Thyroid gland (tissue), 4 donors: ENCODE measurements around the gene GABPA. TPM values are rescaled to one million over a fixed set of nuclear protein-coding genes. Genes with fewer than 3 reads are reported as not detected.

Experiments
- DNase-seq, 2 donors: peaks; one replicate each; pipeline ENCODE4 v3.0.0-alpha.2; 2019
- H3K27ac ChIP-seq, 3 donors: fragments of 200-600 bp; sonication (generic); 1 replicate in 2 of 3; 2 replicates in 1 of 3; pipeline ENCODE4 v1.5.1; 2016 to 2019; ENCODE audit warnings: mild to moderate bottlenecking in 1 of 3, moderate library complexity in 1 of 3
- H3K27me3 ChIP-seq: fragments of 200-600 bp; sonication (generic); one replicate; pipeline ENCODE4 v1.5.1; 2019
- H3K36me3 ChIP-seq, 2 donors: fragments of 200-600 bp; sonication (generic); one replicate each; pipeline ENCODE4 v1.5.1; 2016 to 2019
- H3K4me1 ChIP-seq, 2 donors: fragments of 200-600 bp; sonication (generic); one replicate each; pipeline ENCODE4 v1.5.1; 2017 to 2019
- H3K4me3 ChIP-seq, 3 donors: fragments of 200-600 bp; sonication (generic); replicated peaks in 1 of 3; 1 replicate in 2 of 3; 2 replicates in 1 of 3; pipeline ENCODE4 v1.5.1; 2016; ENCODE audit warnings: mild to moderate bottlenecking in 1 of 3
- H3K9me3 ChIP-seq: fragments of 200-600 bp; sonication (generic); one replicate; pipeline ENCODE4 v1.5.1; 2017
- POLR2A ChIP-seq, 2 donors: fragments of 450-650 bp; IDR thresholded peaks; one replicate each; pipeline ENCODE4 v1.6.1; 2017; ENCODE audit warnings: antibody characterized with exemption in 2 of 2, mild to moderate bottlenecking in 2 of 2, moderate library complexity in 1 of 2
- WGBS, 2 donors: methylation state at CpG; one replicate each; pipeline ENCODE4 v1.1.5; 2017; 5-methylcytosine and 5-hydroxymethylcytosine counted together
- intact Hi-C: fragments of 100-400 bp; cut with DNase I; formaldehyde crosslinking; loops from one replicate; pipeline ENCODE4 v1.15.1; 2023
- total RNA-seq, 4 donors: library from RNA; depleted of rRNA; stranded (reverse); fragments of >200 nt; gene quantifications; one replicate each; pipeline ENCODE4 v1.2.3, GENCODE V29; 2016
- TF ChIP-seq, protein P1 (sequence below), 6 experiments: fragments of 200-600 bp in 3 of 6; fragments of 450-650 bp in 3 of 6; sonication (generic) in 3 of 6; IDR thresholded peaks; one replicate each; pipeline ENCODE4 v1.5.1; 2016 to 2019; ENCODE audit warnings: antibody characterized with exemption in 6 of 6, mild to moderate bottlenecking in 2 of 6, inconsistent platforms in 1 of 6, moderate library complexity in 1 of 6

GABPA gene
- total RNA-seq, 4 donors from 2014 or later, result 37.3 to 39.8 (median 38.4) TPM

- Histone ChIP-seq H3K4me3 (no peak overlapping the region), H3K4me1 (peaks cover 3 to 4% of the 10 kb centered on the region in 2 donors), H3K36me3 (no peaks in the 10 kb centered on the region), H3K27me3 (no peaks in the 10 kb centered on the region), H3K27ac (no peak overlapping the region), H3K9me3 (no peaks in the 10 kb centered on the region)
- intact Hi-C loops, result no loop called here
- TF ChIP-seq POLR2A (IDR thresholded peaks at IDR 0.05), result no peak
- TF ChIP-seq, protein P1, sequence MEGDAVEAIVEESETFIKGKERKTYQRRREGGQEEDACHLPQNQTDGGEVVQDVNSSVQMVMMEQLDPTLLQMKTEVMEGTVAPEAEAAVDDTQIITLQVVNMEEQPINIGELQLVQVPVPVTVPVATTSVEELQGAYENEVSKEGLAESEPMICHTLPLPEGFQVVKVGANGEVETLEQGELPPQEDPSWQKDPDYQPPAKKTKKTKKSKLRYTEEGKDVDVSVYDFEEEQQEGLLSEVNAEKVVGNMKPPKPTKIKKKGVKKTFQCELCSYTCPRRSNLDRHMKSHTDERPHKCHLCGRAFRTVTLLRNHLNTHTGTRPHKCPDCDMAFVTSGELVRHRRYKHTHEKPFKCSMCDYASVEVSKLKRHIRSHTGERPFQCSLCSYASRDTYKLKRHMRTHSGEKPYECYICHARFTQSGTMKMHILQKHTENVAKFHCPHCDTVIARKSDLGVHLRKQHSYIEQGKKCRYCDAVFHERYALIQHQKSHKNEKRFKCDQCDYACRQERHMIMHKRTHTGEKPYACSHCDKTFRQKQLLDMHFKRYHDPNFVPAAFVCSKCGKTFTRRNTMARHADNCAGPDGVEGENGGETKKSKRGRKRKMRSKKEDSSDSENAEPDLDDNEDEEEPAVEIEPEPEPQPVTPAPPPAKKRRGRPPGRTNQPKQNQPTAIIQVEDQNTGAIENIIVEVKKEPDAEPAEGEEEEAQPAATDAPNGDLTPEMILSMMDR (IDR thresholded peaks at IDR 0.05), result no peak
- 63 to 75% methylated on average over 6 of the region's 6 CpGs for WGBS, 2 donors
- no peak for DNase-seq
Measured at GRCh38 chr21:25788677-25789076, 53.9 kb downstream of the GABPA start.

DNA sequence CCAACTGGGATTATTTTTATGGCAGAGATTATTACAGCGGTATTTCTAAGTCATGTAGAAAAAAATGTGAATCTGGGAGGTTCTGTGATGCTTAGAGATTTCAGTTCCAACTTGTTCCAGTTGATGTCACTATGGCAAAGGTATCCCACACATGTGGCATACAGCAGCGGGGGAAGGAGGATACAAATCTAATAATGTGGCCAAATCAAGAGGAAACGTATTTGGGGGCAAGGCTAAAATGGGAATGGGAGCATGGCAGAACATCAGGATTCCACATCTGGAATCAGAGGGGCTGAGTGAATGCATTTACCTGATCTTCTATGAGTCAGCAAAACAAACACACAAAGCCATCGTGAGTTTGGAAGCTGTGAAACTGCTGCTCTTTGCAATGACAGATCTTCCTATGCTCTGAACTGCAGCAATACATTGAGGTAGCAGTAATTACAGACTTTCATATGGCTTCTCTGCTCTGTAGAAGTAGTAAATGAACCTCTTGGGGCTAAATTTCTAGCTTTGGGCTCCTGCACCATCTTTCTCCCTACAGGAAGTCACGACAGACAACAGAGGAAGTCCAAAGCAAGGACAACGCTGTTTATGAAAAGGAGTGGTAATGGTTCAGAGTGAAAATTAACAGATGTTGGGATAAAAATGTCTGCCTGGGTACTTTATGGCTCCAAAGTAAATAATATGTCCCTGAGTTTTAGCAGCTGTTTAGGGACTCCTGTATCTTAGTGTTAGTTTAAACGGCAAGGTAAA is 55.5 kb downstream of the GABPA start:
- DNase-seq, result no peak
- peaks cover 3 to 4% of the 10 kb centered on the region in 2 donors for H3K4me1 ChIP-seq
- H3K36me3 ChIP-seq, result no peaks in the 10 kb centered on the region
- intact Hi-C loops, result no loop called here
- TF ChIP-seq POLR2A (IDR thresholded peaks at IDR 0.05), result no peak
- TF ChIP-seq, protein P1 (IDR thresholded peaks at IDR 0.05), result peak in 3 of 6 experiments; percentile 35 to 55 (median 45)
- H3K4me3 ChIP-seq, result peak overlapping the region in 1 of 3 donors; percentile 14
- H3K9me3 ChIP-seq, result no peaks in the 10 kb centered on the region
- no peaks in the 10 kb centered on the region for H3K27me3 ChIP-seq
- WGBS, 2 donors, result 31 to 39% methylated on average over 7 of the region's 7 CpGs
- no peak overlapping the region for H3K27ac ChIP-seq

GRCh38 chr21:25790878-25791204 is 56.1 kb downstream of the GABPA start:
- DNase-seq, result no peak
- TF ChIP-seq, protein P1 (IDR thresholded peaks at IDR 0.05), result no peak
- no peak for TF ChIP-seq POLR2A (IDR thresholded peaks at IDR 0.05)
- H3K4me3 ChIP-seq, result no peak overlapping the region
- no peaks in the 10 kb centered on the region for H3K27me3 ChIP-seq
- no peaks in the 10 kb centered on the region for H3K36me3 ChIP-seq
- H3K4me1 ChIP-seq, result peaks cover 3 to 4% of the 10 kb centered on the region in 2 donors
- H3K9me3 ChIP-seq, result no peaks in the 10 kb centered on the region
- no peak overlapping the region for H3K27ac ChIP-seq
- intact Hi-C loops, result no loop called here

GRCh38 chr21:25791319-25791718 is 56.5 kb downstream of the GABPA start:
- intact Hi-C loops, result no loop called here
- no peak overlapping the region for H3K4me3 ChIP-seq
- H3K27ac ChIP-seq, result no peak overlapping the region
- H3K4me1 ChIP-seq, result peaks cover 3 to 4% of the 10 kb centered on the region in 2 donors
- no peaks in the 10 kb centered on the region for H3K27me3 ChIP-seq
- no peak for DNase-seq
- H3K9me3 ChIP-seq, result no peaks in the 10 kb centered on the region
- no peaks in the 10 kb centered on the region for H3K36me3 ChIP-seq
- TF ChIP-seq POLR2A (IDR thresholded peaks at IDR 0.05), result no peak
- TF ChIP-seq, protein P1 (IDR thresholded peaks at IDR 0.05), result no peak
- 88 to 96% methylated on average over 1 of the region's 1 CpG for WGBS, 2 donors

DNA sequence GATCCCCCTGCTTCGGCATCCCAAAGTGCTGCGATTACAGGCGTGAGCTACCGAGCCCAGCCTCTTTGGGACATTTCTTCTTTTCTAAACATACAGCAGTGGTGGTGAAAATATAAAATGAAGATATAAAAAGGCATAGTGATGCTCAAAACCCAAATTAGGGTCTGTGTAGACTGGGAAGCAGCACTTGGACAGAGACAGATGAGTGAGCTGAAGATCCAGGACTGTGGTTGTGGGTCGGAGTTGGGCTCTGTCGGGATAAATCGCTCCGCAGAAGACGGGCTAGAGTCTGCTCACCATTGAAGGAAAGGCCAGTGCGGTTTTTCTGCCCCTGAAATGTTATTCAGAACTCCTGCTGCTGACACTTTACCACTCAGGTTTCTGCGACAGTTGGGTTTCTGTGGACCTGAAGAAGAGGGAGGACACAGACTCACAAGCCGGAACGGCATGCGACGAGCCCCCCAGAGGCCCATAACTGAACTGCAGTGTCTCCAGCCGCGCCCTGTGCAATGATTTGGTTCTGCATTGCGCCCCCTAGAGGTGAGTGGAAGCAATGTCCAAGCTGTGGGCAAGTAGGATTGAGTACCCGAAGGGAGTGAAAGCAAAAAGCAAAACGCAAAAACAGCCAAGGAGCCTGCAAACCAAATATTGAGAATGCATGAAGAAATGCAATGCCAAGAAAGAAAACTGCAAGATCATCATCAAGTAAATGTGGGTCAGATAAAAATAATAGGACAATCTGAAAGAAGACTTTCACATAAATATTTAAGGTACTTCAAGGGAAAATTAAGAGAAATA is 66.6 kb downstream of the GABPA start:
- WGBS, 2 donors, result 34 to 38% methylated on average over 20 of the region's 20 CpGs

More for the DNA sequence above, 66.6 kb downstream of the GABPA start:
- TF ChIP-seq, protein P1 (IDR thresholded peaks at IDR 0.05), result peak; percentile 93 to 98 (median 96)
- TF ChIP-seq POLR2A (IDR thresholded peaks at IDR 0.05), result no peak
- no peak overlapping the region for H3K4me3 ChIP-seq
- no peaks in the 10 kb centered on the region for H3K36me3 ChIP-seq
- H3K27ac ChIP-seq, result no peak overlapping the region
- peak; percentile 83 to 91 for DNase-seq
- H3K27me3 ChIP-seq, result no peaks in the 10 kb centered on the region
- peaks cover 0 to 4% of the 10 kb centered on the region in 2 donors for H3K4me1 ChIP-seq
- intact Hi-C loops, result no loop called here
- H3K9me3 ChIP-seq, result no peaks in the 10 kb centered on the region
